Vagina (tissue), 2 donors: ENCODE data around the gene FGFRL1.

ENCODE experiments used
- CTCF ChIP-seq, 3 experiments: fragments of 450-650 bp in 2 of 3; fragments of 200-600 bp in 1 of 3; sonication (generic) in 1 of 3; IDR thresholded peaks; one replicate each; pipeline ENCODE4 v1.5.1; 2017 to 2019; ENCODE audit warnings: antibody characterized with exemption in 3 of 3, mild to moderate bottlenecking in 2 of 3, moderate library complexity in 2 of 3
- POLR2A ChIP-seq, 2 donors: fragments of 450-650 bp; IDR thresholded peaks; one replicate each; pipeline ENCODE4 v1.6.1; 2017; ENCODE audit warnings: antibody characterized with exemption in 2 of 2, mild to moderate bottlenecking in 2 of 2, moderate library complexity in 2 of 2
- POLR2AphosphoS5 ChIP-seq, 2 donors: sonication (generic); formaldehyde crosslinking; IDR thresholded peaks; one replicate each; pipeline ENCODE4 v1.9.0; 2017; ENCODE audit warnings: antibody characterized with exemption in 2 of 2, mild to moderate bottlenecking in 2 of 2, low read depth in 1 of 2; ENCODE audit not compliant: insufficient read depth in 1 of 2

GRCh38 chr4:1022051-1022738 is 10.8 kb downstream of the FGFRL1 start:
- no peak for TF ChIP-seq CTCF (IDR thresholded peaks at IDR 0.05)
- no peak for TF ChIP-seq POLR2A (IDR thresholded peaks at IDR 0.05)
- no peak for TF ChIP-seq POLR2AphosphoS5 (IDR thresholded peaks at IDR 0.05; ENCODE audit: insufficient read depth in 1 of 2, low read depth in 1 of 2)
